Measurements from ENCODE around the gene TMEM156.
"Not testable (repeated sequence)": the region's sequence is repeated elsewhere in the genome, so short reads cannot be mapped to it uniquely, and the experiment has no call there.

Gene TMEM156

GRCh38 chr4:38988353-38988752 is 43.9 kb downstream of the TMEM156 start:
- not testable (repeated sequence) for DNase-seq

- no peak for DNase-seq
Measured at GRCh38 chr4:38987491-38987890, 44.7 kb downstream of the TMEM156 start.

- no peak for DNase-seq
Measured at GRCh38 chr4:38985410-38986100, 46.7 kb downstream of the TMEM156 start.

- no peak for DNase-seq
Measured at GRCh38 chr4:38983787-38984598, 48.2 kb downstream of the TMEM156 start.

- no peak for DNase-seq
Measured at GRCh38 chr4:38983291-38983690, 48.9 kb downstream of the TMEM156 start.

GRCh38 chr4:38982361-38983095 is 49.7 kb downstream of the TMEM156 start:
- no peak for DNase-seq

- DNase-seq = no peak
Measured at GRCh38 chr4:38980903-38981676, 51.1 kb downstream of the TMEM156 start.

GRCh38 chr4:38979511-38980230 is 52.5 kb downstream of the TMEM156 start:
- no peak for DNase-seq

GRCh38 chr4:38979081-38979480 is 53.1 kb downstream of the TMEM156 start:
- DNase-seq = no peak

- DNase-seq = no peak
Measured at GRCh38 chr4:38976308-38976707, 55.9 kb downstream of the TMEM156 start.

GRCh38 chr4:38968668-38969067 is 63.5 kb downstream of the TMEM156 start:
- no peak for DNase-seq

GRCh38 chr4:38967260-38968095 is 64.7 kb downstream of the TMEM156 start:
- DNase-seq = no peak

- DNase-seq = no peak
Measured at GRCh38 chr4:38965866-38966265, 66.3 kb downstream of the TMEM156 start.

- DNase-seq = no peak
Measured at GRCh38 chr4:38964942-38965775, 67.0 kb downstream of the TMEM156 start.

GRCh38 chr4:38959248-38959647 is 73.0 kb downstream of the TMEM156 start:
- not testable (repeated sequence) for DNase-seq

GRCh38 chr4:38958453-38959190 is 73.6 kb downstream of the TMEM156 start:
- no peak for DNase-seq

GRCh38 chr4:38957893-38958292 is 74.3 kb downstream of the TMEM156 start:
- DNase-seq = no peak

- DNase-seq = no peak
Measured at GRCh38 chr4:38957261-38957815, 74.9 kb downstream of the TMEM156 start.

- no peak for DNase-seq
Measured at GRCh38 chr4:38955957-38956356, 76.3 kb downstream of the TMEM156 start.
